CD14-positive monocyte (primary cell): ENCODE results near the gene AGAP1. TPM values are rescaled to one million over a fixed set of nuclear protein-coding genes. Genes with fewer than 3 reads are reported as not detected.

Experiments used
- DNase-seq, 3 donors: peaks; one replicate each; pipeline ENCODE4 v3.0.0-alpha.2; 2011 to 2022
- H2AFZ ChIP-seq: 2 replicates; pipeline ENCODE4 v1.6.0; 2012; ENCODE audit warnings: mild to moderate bottlenecking, low read depth, low read length, inconsistent platforms; ENCODE audit not compliant: insufficient read depth, poor library complexity, severe bottlenecking
- H3K27ac ChIP-seq, 2 donors: 1 replicate in 1 of 2; 2 replicates in 1 of 2; pipeline ENCODE4 v1.5.1; 2012 to 2013; ENCODE audit warnings: low read length in 2 of 2, control low read depth in 1 of 2, inconsistent platforms in 1 of 2, low read depth in 1 of 2, mild to moderate bottlenecking in 1 of 2
- H3K27me3 ChIP-seq, 2 donors: one replicate each; pipeline versions ENCODE4 v1.6.0 to v1.6.1; 2011 to 2013; ENCODE audit warnings: low read length in 2 of 2; ENCODE audit not compliant: control insufficient read depth in 2 of 2, insufficient read depth in 2 of 2
- H3K36me3 ChIP-seq, 2 donors: replicated peaks in 1 of 2; 1 replicate in 1 of 2; 2 replicates in 1 of 2; pipeline versions ENCODE4 v1.5.1 to v1.6.1; 2012 to 2013; ENCODE audit warnings: low read length in 2 of 2, control low read depth in 1 of 2, inconsistent platforms in 1 of 2, mild to moderate bottlenecking in 1 of 2; ENCODE audit not compliant: insufficient read depth in 2 of 2, control insufficient read depth in 1 of 2
- H3K4me1 ChIP-seq, 2 donors: 1 replicate in 1 of 2; 2 replicates in 1 of 2; pipeline versions ENCODE4 v1.5.1 to v1.6.1; 2012 to 2013; ENCODE audit warnings: low read length in 2 of 2, control low read depth in 1 of 2, inconsistent platforms in 1 of 2, mild to moderate bottlenecking in 1 of 2, moderate library complexity in 1 of 2; ENCODE audit not compliant: insufficient read depth in 2 of 2, control insufficient read depth in 1 of 2
- H3K4me2 ChIP-seq: replicated peaks from 2 replicates; pipeline ENCODE3; 2012; ENCODE audit warnings: low read length, moderate library complexity, mild to moderate bottlenecking; ENCODE audit not compliant: poor library complexity, severe bottlenecking; ENCODE audit errors: extremely low read depth
- H3K4me3 ChIP-seq, 3 experiments: fragments of 200-600 bp in 1 of 3; sonication (generic) in 1 of 3; replicated peaks in 1 of 3; 1 replicate in 2 of 3; 2 replicates in 1 of 3; pipeline ENCODE4 v1.5.1; 2011 to 2013; ENCODE audit warnings: low read length in 3 of 3, mild to moderate bottlenecking in 3 of 3, control low read depth in 2 of 3, low read depth in 2 of 3, inconsistent platforms in 1 of 3, moderate library complexity in 1 of 3
- H3K79me2 ChIP-seq: 2 replicates; pipeline ENCODE4 v1.6.0; 2012; ENCODE audit warnings: mild to moderate bottlenecking, control low read depth, inconsistent platforms, low read length, moderate library complexity; ENCODE audit not compliant: insufficient read depth
- H3K9ac ChIP-seq: 2 replicates; pipeline ENCODE4 v1.6.0; 2017; ENCODE audit warnings: low read length, mild to moderate bottlenecking; ENCODE audit not compliant: insufficient read depth, poor library complexity, severe bottlenecking
- H3K9me3 ChIP-seq, 2 donors: replicated peaks in 1 of 2; 1 replicate in 1 of 2; 2 replicates in 1 of 2; pipeline versions ENCODE4 v1.5.1 to v1.6.1; 2012 to 2013; ENCODE audit warnings: low read length in 2 of 2, control low read depth in 1 of 2; ENCODE audit not compliant: control insufficient read depth in 1 of 2, insufficient read depth in 1 of 2
- H4K20me1 ChIP-seq: 2 replicates; pipeline ENCODE4 v1.6.0; 2012; ENCODE audit warnings: mild to moderate bottlenecking, low read length, control low read depth, moderate library complexity; ENCODE audit not compliant: insufficient read depth
- H3K27ac Mint-ChIP-seq, 7 donors: one replicate each; pipeline ENCODE4 v1.8.0; 2020; ENCODE audit warnings: mild to moderate bottlenecking in 7 of 7, mixed read lengths in 7 of 7, moderate library complexity in 6 of 7, inconsistent platforms in 2 of 7
- H3K27me3 Mint-ChIP-seq, 3 donors: one replicate each; pipeline ENCODE4 v1.8.0; 2021 to 2022; ENCODE audit warnings: low read depth in 3 of 3, mild to moderate bottlenecking in 3 of 3, mixed read lengths in 3 of 3, moderate library complexity in 3 of 3, inconsistent platforms in 1 of 3
- H3K36me3 Mint-ChIP-seq, 2 donors: one replicate each; pipeline ENCODE4 v1.8.0; 2020; ENCODE audit warnings: mixed read lengths in 2 of 2, inconsistent platforms in 1 of 2, mild to moderate bottlenecking in 1 of 2
- H3K4me1 Mint-ChIP-seq: one replicate; pipeline ENCODE4 v1.8.0; 2020; ENCODE audit warnings: mild to moderate bottlenecking, mixed read lengths
- H3K4me3 Mint-ChIP-seq, 2 donors: one replicate each; pipeline ENCODE4 v1.8.0; 2020; ENCODE audit warnings: mild to moderate bottlenecking in 2 of 2, mixed read lengths in 2 of 2, moderate library complexity in 1 of 2
- H3K9me3 Mint-ChIP-seq, 7 donors: one replicate each; pipeline ENCODE4 v1.8.0; 2020 to 2022; ENCODE audit warnings: mixed read lengths in 7 of 7, mild to moderate bottlenecking in 6 of 7, moderate library complexity in 6 of 7, inconsistent platforms in 2 of 7
- CTCF ChIP-seq: fragments of 200-600 bp; IDR thresholded peaks from one replicate; pipeline ENCODE4 v1.8.0; 2022; ENCODE audit warnings: antibody characterized with exemption, mild to moderate bottlenecking
- WGBS: methylation state at CpG from one replicate; pipeline ENCODE4 v1.1.5; 2013; ENCODE audit warnings: missing lambda C conversion rate; ENCODE audit not compliant: insufficient coverage; 5-methylcytosine and 5-hydroxymethylcytosine counted together
- intact Hi-C, 2 donors: fragments of 100-400 bp; cut with micrococcal nuclease; formaldehyde crosslinking; loops; one replicate each; pipeline versions ENCODE4 v1.15.0 to v1.15.1; 2023
- polyA plus RNA-seq, 3 donors: library from polyadenylated mRNA; depleted of rRNA in 1 of 3; unstranded in 2 of 3; stranded (reverse) in 1 of 3; fragments of 300-500 nt in 2 of 3; fragments of >200 nt in 1 of 3; fragmentation: Illumina TruSeq in 2 of 3; gene quantifications; 1 replicate in 2 of 3; 2 replicates in 1 of 3; pipeline ENCODE4 v1.2.3, GENCODE V29; 2012 to 2021

The AGAP1 gene
- polyA plus RNA-seq, 3 donors, result 0.12 TPM; not detected in 2

DNA sequence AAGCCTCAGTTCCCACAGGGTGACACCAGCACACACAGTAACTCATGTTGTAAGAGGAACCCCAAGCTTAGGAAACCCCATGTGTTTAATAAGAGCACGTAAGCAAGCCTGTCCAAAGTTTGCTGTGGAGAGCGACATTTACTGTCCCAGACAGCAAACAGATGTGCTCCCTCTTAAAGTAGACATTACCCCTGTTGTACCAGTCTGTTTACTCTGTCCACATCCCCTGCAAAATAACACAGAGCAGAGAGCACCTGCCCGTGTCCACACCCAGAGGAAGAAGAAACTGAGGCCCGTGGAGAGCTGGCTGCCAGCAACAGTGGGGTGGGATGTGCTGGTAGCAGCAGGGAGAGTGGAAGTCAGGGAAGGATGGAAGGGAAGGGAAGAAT is 430.8 kb downstream of the AGAP1 start:
- no peaks in the 10 kb centered on the region for H3K79me2 ChIP-seq
- H3K4me3 ChIP-seq, result no peak overlapping the region
- WGBS, result 100% methylated on average over 2 of the region's 4 CpGs
- Mint-ChIP-seq H3K9me3 (peaks cover 0 to 10% (median 2%) of the 10 kb centered on the region in 7 donors), H3K4me1 (no peaks in the 10 kb centered on the region), H3K27me3 (peaks cover 0 to 2% (median 1%) of the 10 kb centered on the region in 3 donors), H3K27ac (no peak overlapping the region), H3K4me3 (no peak overlapping the region), H3K36me3 (no peaks in the 10 kb centered on the region)
- no peak for DNase-seq
- H3K27ac ChIP-seq, result no peak overlapping the region
- no peaks in the 10 kb centered on the region for H3K27me3 ChIP-seq
- H3K4me1 ChIP-seq, result no peaks in the 10 kb centered on the region
- no peaks in the 10 kb centered on the region for H3K36me3 ChIP-seq
- intact Hi-C loops, result no loop called here
- H3K9ac ChIP-seq, result no peak overlapping the region
- no peaks in the 10 kb centered on the region for H4K20me1 ChIP-seq
- H3K9me3 ChIP-seq, result no peaks in the 10 kb centered on the region
- H3K4me2 ChIP-seq, result no peak overlapping the region
- TF ChIP-seq CTCF, result no peak
- H2AFZ ChIP-seq, result no peak overlapping the region

GRCh38 chr2:235925250-235925919 is 431.5 kb downstream of the AGAP1 start:
- Mint-ChIP-seq H3K4me3 (no peak overlapping the region), H3K9me3 (peaks cover 0 to 10% (median 2%) of the 10 kb centered on the region in 7 donors), H3K4me1 (no peaks in the 10 kb centered on the region), H3K27ac (no peak overlapping the region), H3K36me3 (no peaks in the 10 kb centered on the region), H3K27me3 (peaks cover 0 to 2% (median 1%) of the 10 kb centered on the region in 3 donors)
- H3K9me3 ChIP-seq, result no peaks in the 10 kb centered on the region
- no peak overlapping the region for H3K27ac ChIP-seq
- no peak overlapping the region for H3K9ac ChIP-seq
- H3K79me2 ChIP-seq, result no peaks in the 10 kb centered on the region
- H3K4me3 ChIP-seq, result no peak overlapping the region
- H2AFZ ChIP-seq, result no peak overlapping the region
- H3K36me3 ChIP-seq, result no peaks in the 10 kb centered on the region
- TF ChIP-seq CTCF, result no peak
- H3K4me2 ChIP-seq, result no peak overlapping the region
- H3K4me1 ChIP-seq, result no peaks in the 10 kb centered on the region
- intact Hi-C loops, result no loop called here
- DNase-seq, result no peak
- H3K27me3 ChIP-seq, result no peaks in the 10 kb centered on the region
- H4K20me1 ChIP-seq, result no peaks in the 10 kb centered on the region
- WGBS, result 82% methylated on average over 5 of the region's 14 CpGs
